ENCODE results near the gene ANTXR1.

Gene ANTXR1

GRCh38 chr2:69086466-69086865, 73.5 kb downstream of the ANTXR1 start:
- H3K9me3 ChIP-seq, result no peaks in the 10 kb centered on the region
- DNase-seq, result no peak
- peaks cover 0 to 18% (median 8%) of the 10 kb centered on the region in 3 donors for H3K36me3 ChIP-seq
- TF ChIP-seq, protein P1, sequence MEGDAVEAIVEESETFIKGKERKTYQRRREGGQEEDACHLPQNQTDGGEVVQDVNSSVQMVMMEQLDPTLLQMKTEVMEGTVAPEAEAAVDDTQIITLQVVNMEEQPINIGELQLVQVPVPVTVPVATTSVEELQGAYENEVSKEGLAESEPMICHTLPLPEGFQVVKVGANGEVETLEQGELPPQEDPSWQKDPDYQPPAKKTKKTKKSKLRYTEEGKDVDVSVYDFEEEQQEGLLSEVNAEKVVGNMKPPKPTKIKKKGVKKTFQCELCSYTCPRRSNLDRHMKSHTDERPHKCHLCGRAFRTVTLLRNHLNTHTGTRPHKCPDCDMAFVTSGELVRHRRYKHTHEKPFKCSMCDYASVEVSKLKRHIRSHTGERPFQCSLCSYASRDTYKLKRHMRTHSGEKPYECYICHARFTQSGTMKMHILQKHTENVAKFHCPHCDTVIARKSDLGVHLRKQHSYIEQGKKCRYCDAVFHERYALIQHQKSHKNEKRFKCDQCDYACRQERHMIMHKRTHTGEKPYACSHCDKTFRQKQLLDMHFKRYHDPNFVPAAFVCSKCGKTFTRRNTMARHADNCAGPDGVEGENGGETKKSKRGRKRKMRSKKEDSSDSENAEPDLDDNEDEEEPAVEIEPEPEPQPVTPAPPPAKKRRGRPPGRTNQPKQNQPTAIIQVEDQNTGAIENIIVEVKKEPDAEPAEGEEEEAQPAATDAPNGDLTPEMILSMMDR (IDR thresholded peaks at IDR 0.05), result no peak
- H3K27ac ChIP-seq, result peak overlapping the region; percentile 12 to 61
- H3K4me1 ChIP-seq, result peaks cover 0 to 73% (median 61%) of the 10 kb centered on the region in 4 donors
- intact Hi-C loops (cut with DNase I; ENCODE audit: low total_unique reads), result no loop called here
- H3K27me3 ChIP-seq, result no peaks in the 10 kb centered on the region
- no peak overlapping the region for H3K4me3 ChIP-seq

GRCh38 chr2:69087211-69087911, 74.4 kb downstream of the ANTXR1 start:
- Histone ChIP-seq H3K27me3 (no peaks in the 10 kb centered on the region), H3K27ac (peak overlapping the region; percentile 56 to 61), H3K9me3 (no peaks in the 10 kb centered on the region), H3K36me3 (peaks cover 0 to 17% (median 11%) of the 10 kb centered on the region in 3 donors), H3K4me1 (peaks cover 0 to 64% (median 56%) of the 10 kb centered on the region in 4 donors), H3K4me3 (no peak overlapping the region)
- no peak for DNase-seq
- TF ChIP-seq, protein P1 (IDR thresholded peaks at IDR 0.05), result no peak
- intact Hi-C loops (cut with DNase I; ENCODE audit: low total_unique reads), result no loop called here

- intact Hi-C loops (cut with DNase I; ENCODE audit: low total_unique reads), result no loop called here
- Histone ChIP-seq H3K9me3 (no peaks in the 10 kb centered on the region), H3K4me1 (peaks cover 0 to 59% (median 51%) of the 10 kb centered on the region in 4 donors), H3K27me3 (no peaks in the 10 kb centered on the region), H3K27ac (peak overlapping the region; percentile 56 to 61), H3K36me3 (peaks cover 0 to 16% (median 12%) of the 10 kb centered on the region in 3 donors), H3K4me3 (no peak overlapping the region)
- no peak for DNase-seq
- TF ChIP-seq, protein P1 (IDR thresholded peaks at IDR 0.05), result no peak
These were observed 74.9 kb downstream of the ANTXR1 start for GRCh38 chr2:69087912-69088240.

GRCh38 chr2:69088466-69088865, 75.5 kb downstream of the ANTXR1 start:
- Histone ChIP-seq H3K4me3 (no peak overlapping the region), H3K9me3 (no peaks in the 10 kb centered on the region), H3K27ac (peak overlapping the region; percentile 56 to 61), H3K4me1 (peaks cover 0 to 53% (median 46%) of the 10 kb centered on the region in 4 donors), H3K36me3 (peaks cover 0 to 16% (median 12%) of the 10 kb centered on the region in 3 donors), H3K27me3 (no peaks in the 10 kb centered on the region)
- TF ChIP-seq, protein P1 (IDR thresholded peaks at IDR 0.05), result no peak
- DNase-seq, result no peak
- intact Hi-C loops (cut with DNase I; ENCODE audit: low total_unique reads), result no loop called here

GRCh38 chr2:69089266-69089665, 76.3 kb downstream of the ANTXR1 start:
- Histone ChIP-seq H3K9me3 (no peaks in the 10 kb centered on the region), H3K27ac (peak overlapping the region; percentile 56 to 61), H3K4me3 (no peak overlapping the region), H3K36me3 (peaks cover 0 to 16% (median 12%) of the 10 kb centered on the region in 3 donors), H3K27me3 (no peaks in the 10 kb centered on the region), H3K4me1 (peaks cover 0 to 45% (median 40%) of the 10 kb centered on the region in 4 donors)
- DNase-seq, result no peak
- TF ChIP-seq, protein P1 (IDR thresholded peaks at IDR 0.05), result no peak
- intact Hi-C loops (cut with DNase I; ENCODE audit: low total_unique reads), result no loop called here
